HCT116 (cell line): ENCODE measurements around the gene MSL2. TPM values are rescaled to one million over a fixed set of nuclear protein-coding genes. Genes with fewer than 3 reads are reported as not detected.

Experiments
- ATAC-seq: fragments of 200-7000 bp; cut with Tn5 transposase; 2 replicates; pipeline ENCODE4 v1.9.1; 2020; ENCODE audit warnings: mild to moderate bottlenecking, moderate library complexity
- BruUV-seq: library from RNA; stranded (reverse); fragments of 400-500 nt; replicated peaks from 2 replicates; lab custom pipeline; 2021; lab: Mats Ljungman, UMichigan
- CTCF ChIA-PET: fragments of 300-600 bp; sonication (Branson Sonifier 250); formaldehyde crosslinking; loops from one replicate; lab custom pipeline; 2021; ENCODE audit warnings: antibody characterized with exemption; lab: Charles Lee
- POLR2A ChIA-PET: fragments of 300-600, 350-600 bp; sonication (Branson Sonifier 250); formaldehyde crosslinking; loops from one replicate; lab custom pipeline; 2021; ENCODE audit warnings: antibody characterized with exemption; lab: Charles Lee
- RAD21 ChIA-PET, 2 experiments: fragments of 300-600 bp; sonication (Branson Sonifier 250); formaldehyde crosslinking; loops; one replicate each; lab custom pipeline; 2023; ENCODE audit warnings: low total read pairs in 2 of 2; ENCODE audit not compliant: uncharacterized antibody in 2 of 2, unreplicated experiment in 2 of 2, low non-redundant PET in 1 of 2; lab: Charles Lee
- DNase-seq: peaks from one replicate; pipeline ENCODE4 v3.0.0-alpha.2; 2010; ENCODE audit warnings: low read depth, low spot score
- H2AFZ ChIP-seq: fragments of 200-600 bp; shearing (Covaris generic), sonication (generic); 2 replicates; pipeline ENCODE4 v1.6.1; 2017; ENCODE audit warnings: low read depth, mixed run types, mixed read lengths, antibody characterized with exemption, low read length; ENCODE audit not compliant: poor library complexity, severe bottlenecking
- H3K27ac ChIP-seq: 2 replicates; pipeline ENCODE4 v1.5.1; 2012; ENCODE audit warnings: low read depth, low read length
- H3K27me3 ChIP-seq: fragments of 200-600 bp; sonication (generic); 2 replicates; pipeline ENCODE4 v1.6.1; 2016; ENCODE audit warnings: mixed run types, low read length, mixed read lengths; ENCODE audit not compliant: insufficient read depth
- H3K36me3 ChIP-seq, 2 experiments: fragments of 200-500 bp in 1 of 2; fragments of 200-600 bp in 1 of 2; sonication (Bioruptor generic) in 1 of 2; sonication (generic) in 1 of 2; 2 replicates each; pipeline versions ENCODE4 v1.5.1 to v1.6.1; 2014 to 2016; ENCODE audit warnings: low read length in 2 of 2, inconsistent platforms in 1 of 2, mixed read lengths in 1 of 2, mixed run types in 1 of 2; ENCODE audit not compliant: insufficient read depth in 2 of 2, control insufficient read depth in 1 of 2
- H3K4me1 ChIP-seq, 2 experiments: fragments of 200-600 bp in 1 of 2; sonication (generic) in 1 of 2; 2 replicates each; pipeline versions ENCODE4 v1.5.1 to v1.6.1; 2012 to 2017; ENCODE audit warnings: low read length in 2 of 2, inconsistent platforms in 1 of 2, mild to moderate bottlenecking in 1 of 2, mixed read lengths in 1 of 2, mixed run types in 1 of 2, moderate library complexity in 1 of 2; ENCODE audit not compliant: insufficient read depth in 2 of 2, control insufficient read depth in 1 of 2
- H3K4me2 ChIP-seq: fragments of 200-600 bp; sonication (generic); 2 replicates; pipeline ENCODE4 v1.6.1; 2017; ENCODE audit warnings: mixed run types, low read length, mixed read lengths
- H3K4me3 ChIP-seq, 2 experiments: fragments of 200-600 bp in 1 of 2; sonication (generic) in 1 of 2; replicated peaks in 1 of 2; 2 replicates each; pipeline ENCODE4 v1.5.1; 2011 to 2016; ENCODE audit warnings: low read length in 2 of 2, control low read depth in 1 of 2, low read depth in 1 of 2, mild to moderate bottlenecking in 1 of 2, mixed read lengths in 1 of 2, mixed run types in 1 of 2
- H3K79me2 ChIP-seq: fragments of 200-600 bp; sonication (generic); 2 replicates; pipeline ENCODE4 v1.6.1; 2017; ENCODE audit warnings: mild to moderate bottlenecking, mixed run types, low read length, moderate library complexity, mixed read lengths; ENCODE audit not compliant: insufficient read depth
- H3K9ac ChIP-seq: fragments of 200-600 bp; sonication (generic); 2 replicates; pipeline ENCODE4 v1.6.1; 2016; ENCODE audit warnings: low read length, mixed read lengths
- H3K9me2 ChIP-seq: fragments of 200-600 bp; sonication (generic), shearing (Covaris generic); 2 replicates; pipeline ENCODE4 v1.6.1; 2017; ENCODE audit warnings: mixed run types, mild to moderate bottlenecking, moderate library complexity; ENCODE audit not compliant: insufficient read depth
- H3K9me3 ChIP-seq, 2 experiments: fragments of 200-500 bp in 1 of 2; fragments of 200-600 bp in 1 of 2; sonication (Bioruptor generic) in 1 of 2; sonication (generic) in 1 of 2; 2 replicates each; pipeline ENCODE4 v1.6.1; 2014 to 2017; ENCODE audit warnings: low read length in 2 of 2, mixed read lengths in 2 of 2, inconsistent platforms in 1 of 2, low read depth in 1 of 2, mild to moderate bottlenecking in 1 of 2, mixed run types in 1 of 2, moderate library complexity in 1 of 2; ENCODE audit not compliant: control insufficient read depth in 1 of 2, insufficient read depth in 1 of 2
- H4K20me1 ChIP-seq: fragments of 200-600 bp; sonication (generic), shearing (Covaris generic); 2 replicates; pipeline ENCODE4 v1.6.1; 2017; ENCODE audit warnings: mixed run types, mild to moderate bottlenecking, moderate library complexity; ENCODE audit not compliant: insufficient read depth
- CBX3 ChIP-seq: IDR thresholded peaks from 2 replicates; pipeline ENCODE4 v1.6.1; 2012; ENCODE audit warnings: low read depth
- CTCF ChIP-seq, 3 experiments: fragments of 200-600 bp in 1 of 3; sonication (generic) in 1 of 3; IDR thresholded peaks in 2 of 3; conservative IDR thresholded peaks in 1 of 3; 2 replicates each; pipeline ENCODE4 v1.5.1; 2012 to 2017; ENCODE audit warnings: low read depth in 2 of 3, low read length in 2 of 3, antibody characterized with exemption in 1 of 3, borderline replicate concordance in 1 of 3, control low read depth in 1 of 3, mild to moderate bottlenecking in 1 of 3, mixed read lengths in 1 of 3, mixed run types in 1 of 3, moderate library complexity in 1 of 3; ENCODE audit not compliant: insufficient read depth in 1 of 3
- EZH2 ChIP-seq: fragments of 200-600 bp; sonication (generic); IDR thresholded peaks from 2 replicates; pipeline ENCODE4 v1.6.1; 2017; ENCODE audit warnings: antibody characterized with exemption, mixed run types
- FOSL1 ChIP-seq: IDR thresholded peaks from 2 replicates; pipeline ENCODE4 v1.6.1; 2012; ENCODE audit warnings: low read depth
- MAX ChIP-seq: IDR thresholded peaks from 2 replicates; pipeline ENCODE4 v1.6.1; 2012
- RAD21 ChIP-seq: IDR thresholded peaks from 2 replicates; pipeline ENCODE4 v1.6.1; 2012; ENCODE audit warnings: low read depth, mild to moderate bottlenecking
- TCF7L2 ChIP-seq: IDR thresholded peaks from 2 replicates; pipeline ENCODE4 v1.7.0; 2011; ENCODE audit warnings: borderline replicate concordance, inconsistent platforms; ENCODE audit not compliant: insufficient read depth, insufficient read length; ENCODE audit errors: extremely low read depth
- ZBTB33 ChIP-seq: IDR thresholded peaks from 2 replicates; pipeline ENCODE4 v1.6.1; 2011; ENCODE audit warnings: mild to moderate bottlenecking, low read length, moderate library complexity; ENCODE audit not compliant: insufficient replicate concordance; ENCODE audit errors: extremely low read depth
- intact Hi-C: fragments of 100-400 bp; cut with micrococcal nuclease; formaldehyde crosslinking; loops from 2 replicates; pipeline ENCODE4 v1.10.0; 2022
- total RNA-seq: library from RNA; stranded (reverse); gene quantifications from one replicate; pipeline ENCODE4 v1.2.1, GENCODE V29; 2021; ENCODE audit not compliant: unreplicated experiment

MSL2 gene
- total RNA-seq, 1 experiment from 2014 or later = 34.8 TPM

- TF ChIP-seq ZBTB33 (no peak), CBX3 (no peak)
- TF ChIP-seq, all 23 proteins: peak for 0
These were observed 6.1 kb downstream of the MSL2 start (continued) for GRCh38 chr3:136189859-136190617.

- H3K27me3 ChIP-seq = no peaks in the 10 kb centered on the region
- no peaks in the 10 kb centered on the region for H3K9me2 ChIP-seq
- POLR2A ChIA-PET = no interaction called here
- peaks cover 45 to 56% of the 10 kb centered on the region in 2 experiments for H3K4me1 ChIP-seq
- no peak overlapping the region for H3K27ac ChIP-seq
- H3K9ac ChIP-seq = no peak overlapping the region
- no peak for ATAC-seq
- BruUV-seq = no TSS peak
- intact Hi-C loops = no loop called here
- peaks cover 40% of the 10 kb centered on the region; the same call in 1 of the 2 replicates for H4K20me1 ChIP-seq
- H3K9me3 ChIP-seq = no peaks in the 10 kb centered on the region
- H2AFZ ChIP-seq = no peak overlapping the region
- CTCF ChIA-PET = no interaction called here
- no peak for DNase-seq
- RAD21 ChIA-PET = interaction anchor here in 1 of 2 experiments (0.7 kb wide), 1 partner anchor 96 kb away, joined by 5 read pairs; no protein-coding TSS in a partner anchor
- no peak overlapping the region for H3K4me2 ChIP-seq
- no peak overlapping the region for H3K4me3 ChIP-seq
- no peaks in the 10 kb centered on the region; a peak in 1 of 4 replicates for H3K36me3 ChIP-seq
- H3K79me2 ChIP-seq = peaks cover 100% of the 10 kb centered on the region
- TF ChIP-seq EZH2 (no peak), CBX3 (no peak), CTCF (IDR thresholded peaks at IDR 0.05 in 2 of 3, conservative IDR thresholded peaks at IDR 0.05 in 1 of 3; ENCODE audit: borderline replicate concordance in 1 of 3, insufficient read depth in 1 of 3, low read depth in 2 of 3, low read length in 2 of 3) (no peak), MAX (no peak), FOSL1 (no peak), TCF7L2 (no peak), RAD21 (no peak)
These were observed 7.1 kb downstream of the MSL2 start for GRCh38 chr3:136189043-136189442.
